MM.1S (cell line): ENCODE data around the gene NEDD8.

Experiments
- CTCF ChIP-seq: fragments of 300-600 bp; sonication (generic); IDR thresholded peaks from 2 replicates; pipeline ENCODE4 v1.5.1; 2016; ENCODE audit warnings: antibody characterized with exemption, low read length, mixed read lengths
- EZH2 ChIP-seq: fragments of 300-600 bp; sonication (generic); optimal IDR thresholded peaks from 2 replicates; pipeline ENCODE3; 2017; ENCODE audit warnings: low read depth, mild to moderate bottlenecking, antibody characterized with exemption, low read length, mixed read lengths

GRCh38 chr14:24280797-24281460 is 48.8 kb upstream of the NEDD8 start:
- TF ChIP-seq EZH2 (no peak), CTCF (no peak)
